ENCODE results near the gene DLL3.

DLL3 gene

GRCh38 chr19:39497996-39498797 is 550 bp upstream of the DLL3 start:
- H3K4me3 ChIP-seq (replicated peaks; ENCODE audit: low read depth, low read length): peak overlapping the region; percentile 25
- no peak for DNase-seq (ENCODE audit: extremely low read depth, low read depth)
- peak; percentile 28 for TF ChIP-seq CTCF (IDR thresholded peaks at IDR 0.05; ENCODE audit: low read depth, low read length, missing control alignments)

GRCh38 chr19:39499932-39500331 is 1.2 kb downstream of the DLL3 start:
- no peak overlapping the region for H3K4me3 ChIP-seq (replicated peaks; ENCODE audit: low read depth, low read length)
- no peak for TF ChIP-seq CTCF (IDR thresholded peaks at IDR 0.05; ENCODE audit: low read depth, low read length, missing control alignments)
- no peak for DNase-seq (ENCODE audit: extremely low read depth, low read depth)

- no peak overlapping the region for H3K4me3 ChIP-seq (replicated peaks; ENCODE audit: low read depth, low read length)
- TF ChIP-seq CTCF (IDR thresholded peaks at IDR 0.05; ENCODE audit: low read depth, low read length, missing control alignments): no peak
- no peak for DNase-seq (ENCODE audit: extremely low read depth, low read depth)
Measured at GRCh38 chr19:39500543-39500942, 1.8 kb downstream of the DLL3 start.

GRCh38 chr19:39501340-39501739 is 2.6 kb downstream of the DLL3 start:
- TF ChIP-seq CTCF (IDR thresholded peaks at IDR 0.05; ENCODE audit: low read depth, low read length, missing control alignments): no peak
- DNase-seq (ENCODE audit: extremely low read depth, low read depth): no peak
- no peak overlapping the region for H3K4me3 ChIP-seq (replicated peaks; ENCODE audit: low read depth, low read length)

- H3K4me3 ChIP-seq (replicated peaks; ENCODE audit: low read depth, low read length): no peak overlapping the region
- peak; percentile 60 for TF ChIP-seq CTCF (IDR thresholded peaks at IDR 0.05; ENCODE audit: low read depth, low read length, missing control alignments)
- DNase-seq (ENCODE audit: extremely low read depth, low read depth): no peak
Measured at GRCh38 chr19:39502640-39503417, 4.1 kb downstream of the DLL3 start.

GRCh38 chr19:39506598-39506943 is 7.8 kb downstream of the DLL3 start:
- DNase-seq (ENCODE audit: extremely low read depth, low read depth): no peak
- H3K4me3 ChIP-seq (replicated peaks; ENCODE audit: low read depth, low read length): no peak overlapping the region
- TF ChIP-seq CTCF (IDR thresholded peaks at IDR 0.05; ENCODE audit: low read depth, low read length, missing control alignments): no peak

All from HFF-Myc (cell line).